ENCODE results near the gene SSTR4. TPM values are rescaled to one million over a fixed set of nuclear protein-coding genes. Genes with fewer than 3 reads are reported as not detected.

The SSTR4 gene
- total RNA-seq, 1 donor from 2014 or later = not detected

DNA sequence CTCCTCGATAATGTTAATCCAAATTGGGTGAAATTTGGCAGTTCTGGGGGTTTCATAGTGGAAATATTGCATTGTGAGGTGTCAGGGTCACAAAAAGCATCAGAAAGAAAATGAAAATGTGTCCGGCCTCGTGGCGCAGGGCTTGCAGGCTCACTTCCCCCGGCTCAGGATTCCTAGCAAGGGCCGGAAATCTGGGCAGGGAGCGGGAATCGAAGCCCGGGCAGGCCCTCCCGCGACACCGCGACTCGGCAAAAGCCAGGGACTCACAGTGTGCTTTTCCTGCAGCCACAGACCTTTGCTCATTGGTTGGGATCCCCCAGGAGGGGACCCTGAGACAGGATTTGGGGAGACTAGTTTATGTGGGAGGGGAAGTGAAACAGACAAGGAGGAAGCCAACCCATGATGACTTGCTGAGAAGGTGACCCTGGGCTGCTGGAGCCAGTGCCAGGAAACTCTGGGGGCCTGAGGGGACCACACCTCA is 51.9 kb downstream of the SSTR4 start:
- no peak for DNase-seq (ENCODE audit: low read depth)

- no peak for DNase-seq (ENCODE audit: low read depth)
Measured at GRCh38 chr20:23087587-23088251, 52.6 kb downstream of the SSTR4 start.

Other genes with a start within 250 kb of the SSTR4 start
- 0.99 and 2.4 TPM in 2 replicates for gene THBD, start 14.4 kb downstream of the SSTR4 start, total RNA-seq
- 0.30 and 0.35 TPM in 2 replicates for gene CD93, start 51.0 kb downstream of the SSTR4 start, total RNA-seq

All from renal cortical epithelial cell (primary cell).